Measurements from ENCODE around the gene ARL4D.

Gene ARL4D

GRCh38 chr17:43430936-43431713 is 32.3 kb downstream of the ARL4D start:
- DNase-seq: no peak

DNA sequence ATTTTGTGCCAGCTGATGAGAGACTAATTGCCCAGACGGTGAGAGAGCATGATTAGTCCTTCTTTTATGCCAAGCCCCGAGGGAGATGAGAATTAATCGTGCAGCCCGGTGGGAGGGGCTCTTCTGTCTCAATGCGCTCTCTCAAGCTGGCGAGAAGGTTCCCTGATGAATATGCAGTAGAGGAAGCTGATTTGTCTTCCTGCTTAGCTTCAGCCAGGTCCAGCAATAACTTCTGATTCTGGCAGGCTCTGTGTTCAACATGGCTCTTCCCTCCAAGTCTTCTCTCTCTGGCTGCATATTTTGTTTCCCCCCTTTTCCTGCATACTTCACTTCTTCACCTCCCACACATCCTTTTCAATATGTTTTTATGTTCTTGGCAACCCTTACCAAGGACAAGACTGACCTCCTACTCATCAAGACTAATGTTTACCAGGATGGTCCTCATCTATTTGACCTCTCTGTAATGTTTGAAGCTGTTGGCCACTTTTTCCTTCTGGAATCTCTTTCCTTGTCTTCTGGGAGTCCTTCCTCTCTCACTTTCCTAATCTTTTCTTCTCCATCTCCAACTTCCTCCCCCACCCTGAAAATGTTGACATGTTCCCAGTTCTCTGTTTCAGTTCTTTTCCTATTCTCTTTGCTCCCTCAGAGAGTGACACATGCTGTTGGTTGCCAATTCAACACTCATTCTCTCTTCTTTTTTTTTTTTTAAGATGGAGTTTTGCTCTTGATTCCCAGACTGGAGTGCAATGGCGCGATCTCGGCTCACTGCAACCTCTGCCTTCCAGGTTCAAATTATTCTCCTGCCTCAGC is 33.1 kb downstream of the ARL4D start:
- no peak for DNase-seq

GRCh38 chr17:43434902-43435319 is 36.1 kb downstream of the ARL4D start:
- DNase-seq: no peak

GRCh38 chr17:43437756-43438155 is 39.0 kb downstream of the ARL4D start:
- DNase-seq: no peak

- DNase-seq: no peak
These were observed 39.8 kb downstream of the ARL4D start for GRCh38 chr17:43438626-43439025.

DNA sequence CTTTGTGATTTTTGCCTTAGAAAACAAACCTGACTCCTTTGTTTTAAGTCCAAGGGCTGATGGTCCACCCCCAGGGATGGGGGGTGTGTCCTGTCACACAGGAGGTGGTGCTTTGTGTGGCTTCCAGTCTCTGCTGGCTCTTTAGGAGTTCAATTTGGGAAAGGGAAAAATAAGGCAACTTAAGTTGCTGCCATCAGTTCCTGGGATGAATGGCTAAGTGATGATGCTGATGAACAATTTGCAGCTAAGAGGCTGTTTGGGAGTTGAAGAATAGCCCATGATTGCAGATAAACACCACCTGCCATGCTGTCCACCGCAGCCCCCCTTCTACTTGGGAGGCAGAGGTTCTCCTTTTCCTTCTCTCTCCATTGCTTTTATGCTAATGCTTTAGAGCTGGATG is 40.2 kb downstream of the ARL4D start:
- no peak for DNase-seq

GRCh38 chr17:43442711-43443110 is 43.9 kb downstream of the ARL4D start:
- DNase-seq: no peak

- no peak for DNase-seq
These were observed 44.6 kb downstream of the ARL4D start for GRCh38 chr17:43443381-43443780.

- no peak for DNase-seq
These were observed 45.6 kb downstream of the ARL4D start for GRCh38 chr17:43444223-43445008.

GRCh38 chr17:43445009-43445589 is 46.3 kb downstream of the ARL4D start:
- DNase-seq: no peak

DNA sequence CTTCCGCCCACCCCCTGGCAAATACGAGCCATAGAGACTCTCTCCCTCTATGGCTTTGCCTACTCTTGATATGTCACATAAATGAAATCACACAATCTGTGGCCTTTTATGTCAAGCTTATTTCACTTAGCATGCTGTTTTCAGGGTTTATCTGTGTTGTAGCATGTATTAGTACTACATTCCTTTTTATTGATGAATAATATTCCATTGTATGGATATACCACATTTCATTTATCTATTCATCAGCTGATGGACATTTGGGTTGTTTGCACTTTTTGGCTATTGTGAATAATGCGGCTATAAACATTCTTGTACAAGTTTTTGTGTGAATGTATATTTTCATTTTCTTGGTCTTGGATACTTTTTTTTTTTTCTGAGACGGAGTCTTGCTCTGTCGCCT is 48.0 kb downstream of the ARL4D start:
- DNase-seq: no peak

DNA sequence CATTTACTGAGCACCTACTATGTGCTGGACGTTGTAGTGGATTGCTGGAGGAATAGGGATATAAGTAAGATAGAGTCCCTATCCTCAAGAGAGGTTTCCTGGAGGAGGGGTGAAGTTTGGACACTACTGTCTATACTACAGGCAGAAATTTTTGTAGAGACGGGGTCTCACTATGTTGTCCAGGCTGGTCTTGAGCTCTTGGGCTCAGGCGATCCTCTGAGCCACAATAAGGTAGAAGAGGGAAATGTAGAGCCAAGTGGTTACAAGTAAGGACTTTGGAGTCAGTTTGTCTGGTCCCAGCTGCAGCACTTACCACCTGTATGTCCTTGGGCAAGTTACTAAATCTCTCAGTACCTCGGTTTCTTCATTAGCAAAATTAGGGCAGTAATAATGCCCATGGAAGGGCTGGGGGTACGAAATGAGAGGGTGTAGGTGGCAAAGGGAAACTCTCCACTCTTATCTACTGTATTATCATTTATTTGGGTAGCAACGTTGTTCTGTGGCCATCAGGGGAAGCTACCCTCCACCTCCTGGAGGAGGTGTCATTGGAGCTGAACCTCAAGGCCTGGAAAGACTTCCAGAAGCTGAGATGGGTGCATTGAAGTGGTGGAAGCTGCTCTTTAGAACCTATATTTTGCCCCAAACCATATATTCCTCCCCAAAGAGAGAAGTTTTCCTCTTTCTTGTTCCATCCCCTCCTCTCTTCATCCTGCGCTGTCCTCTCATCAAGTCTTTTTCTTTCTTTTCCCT is 50.1 kb downstream of the ARL4D start:
- no peak for DNase-seq

DNA sequence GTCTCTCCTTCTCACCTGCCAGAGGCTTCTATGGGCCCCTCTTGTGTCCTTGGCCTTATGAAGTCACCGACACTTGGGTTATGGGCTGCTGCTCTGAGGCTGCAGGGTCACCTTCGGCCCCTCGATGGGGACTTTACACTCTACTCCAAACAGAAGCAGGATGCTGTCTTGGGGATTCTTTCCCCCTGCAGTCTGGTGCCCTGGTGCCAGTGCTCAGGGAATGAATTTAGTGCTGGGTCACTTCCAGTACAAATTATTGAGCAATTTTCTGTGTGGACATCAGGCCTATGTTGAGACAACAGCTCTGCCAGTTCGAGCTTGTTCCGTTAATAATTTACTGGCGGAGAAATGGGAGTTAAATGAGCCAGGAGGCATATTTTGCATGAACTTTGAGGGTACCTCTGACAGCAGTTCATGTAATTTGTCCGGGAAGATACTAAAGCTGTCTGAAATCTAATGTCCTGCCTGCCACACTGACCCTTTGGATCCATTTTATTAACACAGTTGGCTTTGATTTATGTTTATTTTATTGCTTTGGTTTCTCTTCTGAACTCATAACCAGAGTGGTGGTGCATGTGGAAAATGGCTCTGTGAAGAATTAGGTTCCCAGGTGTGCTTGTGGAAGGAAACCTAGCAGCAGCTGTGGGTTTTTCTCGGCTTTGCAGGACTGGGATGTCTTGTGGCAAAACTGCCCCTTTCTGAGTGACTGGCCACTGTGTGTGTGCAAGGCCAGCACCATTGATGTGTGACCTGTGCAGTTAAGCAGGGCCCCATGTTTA is 50.9 kb downstream of the ARL4D start:
- no peak for DNase-seq

Data from activated CD4-positive, alpha-beta T cell treated with anti-CD3 and anti-CD28 coated beads, Interleukin-2, Interleukin-6, amounts not matched to agents 100 ng/mL and 50 ng/mL, durations not matched to agents 16 hours and 8 hours (primary cell).